ENCODE measurements around the gene UBE2V1. TPM values are rescaled to one million over a fixed set of nuclear protein-coding genes. Genes with fewer than 3 reads are reported as not detected.

UBE2V1 gene
- polyA plus RNA-seq, 1 experiment, result 101 TPM

DNA sequence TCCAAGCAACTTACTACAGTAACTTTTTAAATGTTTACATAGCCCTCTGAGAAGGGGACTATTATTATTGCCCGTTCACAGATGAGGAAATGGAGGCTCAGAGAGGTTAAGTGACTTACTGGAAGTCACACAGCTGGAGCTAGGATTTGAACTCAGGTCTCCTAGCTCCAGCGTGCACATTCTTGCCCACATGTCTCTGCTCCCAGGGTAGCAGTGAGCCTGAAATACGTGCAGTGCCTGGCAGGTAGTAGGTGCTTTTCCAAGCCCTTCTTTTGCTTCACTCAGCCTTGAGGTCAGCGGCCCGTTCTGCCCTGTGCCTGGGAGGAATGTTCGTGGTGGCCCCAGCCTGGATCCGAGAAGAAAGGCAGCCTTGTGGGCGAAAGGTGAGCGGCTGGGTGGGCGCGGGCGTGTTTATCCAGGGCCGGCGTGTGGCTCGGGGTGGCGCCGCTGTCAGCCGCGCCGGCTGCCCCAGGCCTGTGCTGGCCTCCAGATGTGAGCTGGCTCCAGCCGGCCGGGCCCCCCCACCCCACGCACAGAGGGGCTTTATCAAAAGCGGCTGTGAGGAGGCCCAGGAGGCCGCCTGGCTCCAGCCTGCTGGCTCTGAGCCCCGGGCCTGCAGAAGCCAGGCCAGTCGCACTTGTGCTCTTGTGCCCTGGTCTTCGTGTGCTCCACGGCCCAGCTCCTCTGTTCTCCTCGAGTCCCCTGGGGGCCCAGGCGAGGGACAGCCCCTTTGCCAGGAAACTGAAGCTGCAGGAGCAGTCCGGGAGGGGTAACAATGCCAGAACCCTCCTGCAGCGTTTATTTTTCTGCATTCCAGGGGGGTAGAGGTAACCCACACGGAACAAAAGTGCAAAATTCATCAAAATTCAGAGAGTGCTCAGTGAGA lies 58.1 kb downstream of the UBE2V1 start:
- H3K36me3 ChIP-seq (ENCODE audit: control insufficient read depth, insufficient read depth, low read length), result no peaks in the 10 kb centered on the region
- no peaks in the 10 kb centered on the region for H3K27me3 ChIP-seq (ENCODE audit: control insufficient read depth, insufficient read depth, low read length)
- no peak overlapping the region for H3K4me3 ChIP-seq (ENCODE audit: low read depth, low read length)
- TF ChIP-seq CTCF (IDR thresholded peaks at IDR 0.05; ENCODE audit: insufficient read depth, low read depth, low read length), result no peak
- POLR2A ChIA-PET, result interaction anchor here (0.8 kb wide), 1 partner anchor 65 kb away, joined by 5 read pairs; no protein-coding TSS in a partner anchor
- CTCF ChIA-PET, result interaction anchor here (0.9 to 1.9 kb wide), 3 partner anchors 14 to 31 kb away, joined by 3 to 7 read pairs (median 3); no protein-coding TSS in a partner anchor
- no peak for DNase-seq (ENCODE audit: low read depth)

GRCh38 chr20:50054231-50054547 lies 58.8 kb downstream of the UBE2V1 start:
- H3K27me3 ChIP-seq (ENCODE audit: control insufficient read depth, insufficient read depth, low read length), result no peaks in the 10 kb centered on the region
- H3K36me3 ChIP-seq (ENCODE audit: control insufficient read depth, insufficient read depth, low read length), result no peaks in the 10 kb centered on the region
- TF ChIP-seq CTCF (IDR thresholded peaks at IDR 0.05; ENCODE audit: insufficient read depth, low read depth, low read length), result no peak
- CTCF ChIA-PET, result interaction anchor here (0.9 to 1.9 kb wide), 3 partner anchors 15 to 31 kb away, joined by 3 to 7 read pairs (median 3); no protein-coding TSS in a partner anchor
- POLR2A ChIA-PET, result no interaction called here
- DNase-seq (ENCODE audit: low read depth), result no peak
- H3K4me3 ChIP-seq (ENCODE audit: low read depth, low read length), result no peak overlapping the region

GRCh38 chr20:50053362-50054230 lies 59.4 kb downstream of the UBE2V1 start:
- Histone ChIP-seq H3K36me3 (ENCODE audit: control insufficient read depth, insufficient read depth, low read length) (no peaks in the 10 kb centered on the region), H3K27me3 (ENCODE audit: control insufficient read depth, insufficient read depth, low read length) (no peaks in the 10 kb centered on the region), H3K4me3 (ENCODE audit: low read depth, low read length) (no peak overlapping the region)
- no peak for DNase-seq (ENCODE audit: low read depth)
- CTCF ChIA-PET, result interaction anchor here (0.9 to 1.9 kb wide), 3 partner anchors 15 to 32 kb away, joined by 3 to 7 read pairs (median 3); no protein-coding TSS in a partner anchor
- no peak for TF ChIP-seq CTCF (IDR thresholded peaks at IDR 0.05; ENCODE audit: insufficient read depth, low read depth, low read length)
- POLR2A ChIA-PET, result no interaction called here

GRCh38 chr20:50052550-50053361 lies 60.2 kb downstream of the UBE2V1 start:
- no peak for DNase-seq (ENCODE audit: low read depth)
- ChIA-PET POLR2A (no interaction called here), CTCF (interaction anchor here (1.0 kb wide), 1 partner anchor 33 kb away, joined by 3 read pairs; no protein-coding TSS in a partner anchor)
- Histone ChIP-seq H3K4me3 (ENCODE audit: low read depth, low read length) (no peak overlapping the region), H3K36me3 (ENCODE audit: control insufficient read depth, insufficient read depth, low read length) (no peaks in the 10 kb centered on the region), H3K27me3 (ENCODE audit: control insufficient read depth, insufficient read depth, low read length) (no peaks in the 10 kb centered on the region)
- no peak for TF ChIP-seq CTCF (IDR thresholded peaks at IDR 0.05; ENCODE audit: insufficient read depth, low read depth, low read length)

Measured in BJ (cell line).